AG04449 (cell line): Measurements from ENCODE around the gene GFRA1.

Source experiments
- CTCF ChIA-PET: fragments of 350-600 bp; formaldehyde crosslinking; extraction: SDS; loops from one replicate; lab custom pipeline; 2021; ENCODE audit warnings: antibody characterized with exemption; lab: Yijun Ruan, JAX
- POLR2A ChIA-PET: fragments of 400-600, 350-600 bp; formaldehyde crosslinking; extraction: SDS; loops from one replicate; lab custom pipeline; 2020; ENCODE audit warnings: antibody characterized with exemption, inconsistent platforms; lab: Yijun Ruan, JAX
- DNase-seq: peaks from one replicate; pipeline ENCODE4 v3.0.0-alpha.2; 2010; ENCODE audit warnings: low read depth, low spot score
- H3K4me3 ChIP-seq: 2 replicates; pipeline ENCODE4 v1.5.1; 2011; ENCODE audit warnings: low read depth, mild to moderate bottlenecking, control low read depth, low read length
- TF ChIP-seq, protein P1 (sequence below): IDR thresholded peaks from one replicate; pipeline ENCODE4 v1.5.1; 2011; ENCODE audit warnings: mild to moderate bottlenecking, moderate library complexity, low read length, control low read depth, inconsistent platforms; ENCODE audit not compliant: insufficient read depth; ENCODE audit errors: missing control alignments

GFRA1 gene

DNA sequence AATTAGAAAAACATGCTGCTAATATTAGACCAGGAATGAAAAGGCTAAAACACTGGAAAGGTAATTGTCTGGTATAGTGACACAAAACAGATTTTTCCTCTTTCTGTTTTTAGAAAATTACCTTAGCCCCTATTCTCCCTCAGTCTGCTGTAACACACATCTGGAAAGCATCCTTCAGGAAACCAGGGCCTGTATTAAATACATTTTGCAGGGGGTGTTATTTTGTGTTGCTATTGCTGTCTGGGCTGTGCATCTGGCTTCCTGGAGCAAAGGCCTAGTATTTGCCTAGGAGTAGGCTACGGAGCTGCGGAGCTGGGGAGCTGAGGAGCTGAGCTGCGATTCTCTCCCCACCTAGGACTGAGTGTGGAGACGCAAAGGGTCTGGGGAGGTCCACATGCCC lies 169.3 kb downstream of the GFRA1 start:
- TF ChIP-seq, protein P1, sequence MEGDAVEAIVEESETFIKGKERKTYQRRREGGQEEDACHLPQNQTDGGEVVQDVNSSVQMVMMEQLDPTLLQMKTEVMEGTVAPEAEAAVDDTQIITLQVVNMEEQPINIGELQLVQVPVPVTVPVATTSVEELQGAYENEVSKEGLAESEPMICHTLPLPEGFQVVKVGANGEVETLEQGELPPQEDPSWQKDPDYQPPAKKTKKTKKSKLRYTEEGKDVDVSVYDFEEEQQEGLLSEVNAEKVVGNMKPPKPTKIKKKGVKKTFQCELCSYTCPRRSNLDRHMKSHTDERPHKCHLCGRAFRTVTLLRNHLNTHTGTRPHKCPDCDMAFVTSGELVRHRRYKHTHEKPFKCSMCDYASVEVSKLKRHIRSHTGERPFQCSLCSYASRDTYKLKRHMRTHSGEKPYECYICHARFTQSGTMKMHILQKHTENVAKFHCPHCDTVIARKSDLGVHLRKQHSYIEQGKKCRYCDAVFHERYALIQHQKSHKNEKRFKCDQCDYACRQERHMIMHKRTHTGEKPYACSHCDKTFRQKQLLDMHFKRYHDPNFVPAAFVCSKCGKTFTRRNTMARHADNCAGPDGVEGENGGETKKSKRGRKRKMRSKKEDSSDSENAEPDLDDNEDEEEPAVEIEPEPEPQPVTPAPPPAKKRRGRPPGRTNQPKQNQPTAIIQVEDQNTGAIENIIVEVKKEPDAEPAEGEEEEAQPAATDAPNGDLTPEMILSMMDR = no peak
- no peak overlapping the region for H3K4me3 ChIP-seq
- DNase-seq = no peak
- ChIA-PET POLR2A (no interaction called here), CTCF (no interaction called here)

DNA sequence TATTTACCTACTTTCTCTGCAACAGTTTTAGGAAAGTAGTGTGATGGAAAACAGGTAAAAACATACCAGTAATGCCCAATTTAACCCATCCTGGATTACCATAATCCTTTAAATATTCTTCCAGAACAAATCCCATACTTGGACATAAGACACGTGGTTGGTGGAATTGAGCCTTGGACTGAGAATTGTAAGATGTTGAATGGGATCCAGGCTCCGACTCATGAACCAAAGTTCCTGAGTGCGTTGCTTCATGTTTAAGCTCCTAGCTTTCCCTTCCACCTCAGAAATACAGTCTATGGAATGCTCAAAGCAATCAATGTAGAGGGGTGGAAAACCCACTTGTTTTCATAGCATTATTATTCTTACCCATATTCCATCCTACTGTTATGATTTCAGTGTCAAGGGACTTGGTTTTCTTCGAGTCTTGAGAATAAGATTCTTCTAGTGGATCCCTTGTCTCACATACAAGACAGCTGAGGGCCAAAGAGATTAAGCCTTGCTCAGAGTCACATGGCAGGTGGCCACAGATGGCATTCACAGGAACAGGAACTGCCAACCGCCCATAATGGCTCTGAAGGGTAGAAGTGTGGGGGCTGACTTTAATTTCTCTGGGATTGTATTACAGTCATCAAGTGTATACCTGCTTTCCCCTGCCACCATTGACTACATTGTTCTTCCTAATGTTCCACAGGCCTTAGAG lies 171.2 kb downstream of the GFRA1 start:
- POLR2A ChIA-PET = no interaction called here
- CTCF ChIA-PET = no interaction called here
- TF ChIP-seq, protein P1 = no peak
- DNase-seq = no peak
- H3K4me3 ChIP-seq = no peak overlapping the region

DNA sequence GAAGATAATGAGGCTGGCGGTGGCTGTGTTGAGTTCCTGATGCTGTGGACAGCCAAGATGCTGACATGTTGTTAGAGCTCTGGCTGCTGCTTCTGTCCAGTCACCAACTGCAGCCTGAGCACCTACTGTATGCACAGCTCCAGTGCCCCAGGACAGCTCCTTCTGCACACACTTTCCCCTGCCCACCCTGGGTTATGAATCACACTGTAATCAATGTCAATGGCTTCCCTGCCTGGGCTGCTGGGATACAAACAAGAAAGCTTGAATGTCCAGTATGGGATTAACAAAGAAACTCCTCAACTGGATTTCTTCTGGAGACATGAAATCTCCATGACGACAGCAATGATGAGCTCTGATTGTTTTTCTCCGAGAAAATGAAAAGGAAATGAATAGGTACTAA lies 172.0 kb downstream of the GFRA1 start:
- ChIA-PET POLR2A (no interaction called here), CTCF (no interaction called here)
- no peak overlapping the region for H3K4me3 ChIP-seq
- DNase-seq = no peak
- TF ChIP-seq, protein P1 = no peak

DNA sequence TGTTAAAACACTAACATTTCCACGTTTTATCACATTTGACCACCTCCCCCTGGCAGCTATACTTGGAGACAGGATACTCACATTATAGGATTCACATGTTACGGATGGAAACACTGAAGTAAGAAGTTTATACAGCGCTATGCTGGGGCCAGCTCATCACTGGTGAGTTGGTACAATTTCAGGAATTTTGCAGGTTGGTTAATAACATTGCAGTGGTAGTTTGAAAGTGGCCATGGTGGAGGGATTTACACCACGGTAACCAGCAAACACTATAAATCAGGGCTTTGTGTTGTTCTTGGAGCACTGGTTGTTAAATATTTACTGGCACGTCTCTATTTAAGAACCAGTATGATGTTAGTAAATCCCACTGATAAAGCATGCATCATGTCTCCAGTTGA lies 174.0 kb downstream of the GFRA1 start:
- TF ChIP-seq, protein P1 = no peak
- CTCF ChIA-PET = no interaction called here
- DNase-seq = no peak
- H3K4me3 ChIP-seq = no peak overlapping the region
- POLR2A ChIA-PET = no interaction called here

DNA sequence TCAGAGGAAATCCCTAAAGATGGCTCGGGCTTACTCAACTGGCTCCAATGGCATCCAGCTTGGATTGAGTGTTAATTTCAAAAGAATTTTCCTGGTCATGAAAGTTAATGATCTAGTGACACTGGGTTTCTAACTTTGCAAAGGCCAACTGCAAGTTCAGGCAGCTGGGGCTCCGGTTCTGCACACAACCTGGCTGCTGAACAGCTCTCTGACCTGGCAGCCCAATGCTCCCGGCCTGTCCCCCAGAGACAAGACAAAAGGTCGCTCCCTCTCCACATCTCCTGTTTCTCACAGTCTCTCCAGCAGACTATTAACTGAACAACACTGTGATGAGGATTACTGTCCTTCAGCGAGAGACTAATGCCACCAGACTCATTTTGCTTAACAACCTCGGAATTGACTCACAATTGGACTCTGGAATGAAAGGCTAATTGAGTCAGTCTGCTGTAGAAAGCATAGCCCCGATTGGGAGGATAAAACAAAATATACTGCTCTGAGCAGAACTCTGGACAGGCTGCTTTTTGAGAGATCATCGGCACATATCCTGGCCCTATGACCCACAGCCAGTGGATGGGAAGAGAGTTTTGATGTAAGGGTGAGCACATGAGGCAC lies 174.5 kb downstream of the GFRA1 start:
- ChIA-PET CTCF (no interaction called here), POLR2A (no interaction called here)
- TF ChIP-seq, protein P1 = no peak
- H3K4me3 ChIP-seq = no peak overlapping the region
- no peak for DNase-seq

DNA sequence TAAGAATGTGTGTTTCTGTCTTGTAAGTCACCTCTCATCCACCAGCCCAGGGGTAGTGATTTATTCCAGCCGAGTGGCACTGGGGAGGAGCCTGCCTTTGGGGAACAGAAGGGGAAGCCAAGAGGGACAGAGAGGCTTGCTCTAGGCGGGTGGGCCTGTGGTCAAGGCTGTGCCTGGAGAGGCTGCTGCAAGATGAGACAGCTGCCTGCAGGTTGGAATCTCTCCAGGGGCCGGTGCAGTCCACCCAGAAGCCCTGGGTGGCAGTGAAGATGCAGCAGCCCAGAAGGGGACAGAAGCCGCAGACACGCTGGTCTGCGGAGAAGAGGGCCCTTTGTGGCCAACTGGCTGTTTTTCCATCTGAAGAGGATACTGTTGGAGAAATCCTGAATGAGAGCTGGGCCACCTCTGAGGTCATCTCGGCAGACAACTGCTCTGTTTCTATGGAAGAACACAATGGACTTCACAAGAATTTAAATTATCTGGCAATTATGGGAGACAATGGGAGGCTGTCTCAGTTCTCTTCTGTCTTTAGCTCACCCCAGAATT lies 175.7 kb downstream of the GFRA1 start:
- ChIA-PET POLR2A (no interaction called here), CTCF (no interaction called here)
- no peak for DNase-seq
- TF ChIP-seq, protein P1 = no peak
- H3K4me3 ChIP-seq = no peak overlapping the region
